Naive B cell (primary cell): ENCODE data around the gene HECTD4. TPM values are rescaled to one million over a fixed set of nuclear protein-coding genes. Genes with fewer than 3 reads are reported as not detected.
"Not testable (repeated sequence)": the region's sequence is repeated elsewhere in the genome, so short reads cannot be mapped to it uniquely, and the experiment has no call there.

Source experiments
- ATAC-seq, 2 donors: fragments of 150-1000 bp; cut with Tn5 transposase; 2 replicates each; pipeline ENCODE4 v1.10.0; 2021; ENCODE audit warnings: low read depth in 2 of 2, mild to moderate bottlenecking in 2 of 2, moderate library complexity in 2 of 2
- DNase-seq: peaks from one replicate; pipeline ENCODE4 v3.0.0; 2022
- H3K27ac Mint-ChIP-seq, 6 donors: one replicate each; pipeline ENCODE4 v1.8.0; 2020 to 2022; ENCODE audit warnings: mild to moderate bottlenecking in 6 of 6, mixed read lengths in 6 of 6, moderate library complexity in 5 of 6, inconsistent platforms in 2 of 6
- H3K27me3 Mint-ChIP-seq, 3 donors: one replicate each; pipeline ENCODE4 v1.8.0; 2021 to 2022; ENCODE audit warnings: mixed read lengths in 3 of 3, mild to moderate bottlenecking in 1 of 3
- H3K36me3 Mint-ChIP-seq, 2 donors: one replicate each; pipeline ENCODE4 v1.8.0; 2020 to 2022; ENCODE audit warnings: mixed read lengths in 2 of 2, inconsistent platforms in 1 of 2, mild to moderate bottlenecking in 1 of 2
- H3K4me1 Mint-ChIP-seq, 3 donors: one replicate each; pipeline ENCODE4 v1.8.0; 2020 to 2022; ENCODE audit warnings: mixed read lengths in 3 of 3, inconsistent platforms in 1 of 3, mild to moderate bottlenecking in 1 of 3, moderate library complexity in 1 of 3
- H3K4me3 Mint-ChIP-seq, 8 donors: one replicate each; pipeline ENCODE4 v1.8.0; 2020 to 2022; ENCODE audit warnings: mild to moderate bottlenecking in 8 of 8, mixed read lengths in 8 of 8, moderate library complexity in 8 of 8, inconsistent platforms in 2 of 8
- H3K9me3 Mint-ChIP-seq, 7 donors: one replicate each; pipeline ENCODE4 v1.8.0; 2020 to 2022; ENCODE audit warnings: mixed read lengths in 7 of 7, mild to moderate bottlenecking in 5 of 7, inconsistent platforms in 2 of 7, moderate library complexity in 1 of 7
- polyA plus RNA-seq, 6 donors: library from polyadenylated mRNA; unstranded; fragments of 300-500 nt; fragmentation: Illumina TruSeq; gene quantifications; one replicate each; pipeline ENCODE4 v1.2.3, GENCODE V29; 2021; ENCODE audit warnings: low read depth in 6 of 6

Gene HECTD4
- polyA plus RNA-seq, 6 donors from 2014 or later = 6.1 to 19.1 (median 8.0) TPM

- Mint-ChIP-seq H3K4me3 (peak overlapping the region in 3 of 8 donors; percentile 42 to 79 (median 51)), H3K36me3 (no peaks in the 10 kb centered on the region), H3K27ac (peak overlapping the region in 5 of 6 donors; percentile 2 to 89 (median 76)), H3K27me3 (no peaks in the 10 kb centered on the region), H3K4me1 (peaks cover 52 to 72% (median 69%) of the 10 kb centered on the region in 3 donors), H3K9me3 (no peaks in the 10 kb centered on the region)
- DNase-seq = no peak
- no peak for ATAC-seq
Observed at GRCh38 chr12:112344220-112344619, 38.0 kb downstream of the HECTD4 start.

GRCh38 chr12:112342587-112342986 is 39.6 kb downstream of the HECTD4 start:
- H3K4me1 Mint-ChIP-seq = peaks cover 57 to 86% (median 66%) of the 10 kb centered on the region in 3 donors
- no peak overlapping the region for H3K4me3 Mint-ChIP-seq
- H3K9me3 Mint-ChIP-seq = no peaks in the 10 kb centered on the region
- H3K36me3 Mint-ChIP-seq = no peaks in the 10 kb centered on the region
- ATAC-seq (no peak), DNase-seq (no peak)
- H3K27ac Mint-ChIP-seq = peak overlapping the region in 4 of 6 donors; percentile 7 to 85 (median 52)
- H3K27me3 Mint-ChIP-seq = no peaks in the 10 kb centered on the region

GRCh38 chr12:112341046-112341825 is 41.0 kb downstream of the HECTD4 start:
- Mint-ChIP-seq H3K36me3 (no peaks in the 10 kb centered on the region), H3K9me3 (no peaks in the 10 kb centered on the region), H3K4me1 (peaks cover 59 to 82% (median 60%) of the 10 kb centered on the region in 3 donors), H3K27ac (peak overlapping the region in 3 of 6 donors; percentile 25 to 63 (median 39)), H3K4me3 (no peak overlapping the region), H3K27me3 (no peaks in the 10 kb centered on the region)
- no peak for DNase-seq
- no peak for ATAC-seq

GRCh38 chr12:112340230-112340629 is 42.0 kb downstream of the HECTD4 start:
- H3K27ac Mint-ChIP-seq = peak overlapping the region in 2 of 6 donors; percentile 27 to 38
- ATAC-seq (no peak), DNase-seq (no peak)
- peaks cover 50 to 73% (median 53%) of the 10 kb centered on the region in 3 donors for H3K4me1 Mint-ChIP-seq
- no peaks in the 10 kb centered on the region for H3K27me3 Mint-ChIP-seq
- no peaks in the 10 kb centered on the region for H3K9me3 Mint-ChIP-seq
- H3K36me3 Mint-ChIP-seq = no peaks in the 10 kb centered on the region
- peak overlapping the region in 1 of 8 donors; percentile 47 for H3K4me3 Mint-ChIP-seq

- not testable (repeated sequence) for H3K9me3 Mint-ChIP-seq, DNase-seq, H3K4me3 Mint-ChIP-seq, ATAC-seq, H3K36me3 Mint-ChIP-seq, H3K27me3 Mint-ChIP-seq
- H3K4me1 Mint-ChIP-seq = peaks cover 39 to 67% (median 56%) of the 10 kb centered on the region in 3 donors
- peak overlapping the region in 3 of 6 donors; percentile 12 to 79 (median 25) for H3K27ac Mint-ChIP-seq
Observed at GRCh38 chr12:112334999-112335398, 47.2 kb downstream of the HECTD4 start.

GRCh38 chr12:112333019-112333418 is 49.2 kb downstream of the HECTD4 start:
- Mint-ChIP-seq H3K36me3 (no peaks in the 10 kb centered on the region), H3K4me3 (no peak overlapping the region), H3K4me1 (peaks cover 35 to 64% (median 56%) of the 10 kb centered on the region in 3 donors), H3K9me3 (no peaks in the 10 kb centered on the region), H3K27me3 (no peaks in the 10 kb centered on the region), H3K27ac (no peak overlapping the region)
- no peak for ATAC-seq
- DNase-seq = no peak

- Mint-ChIP-seq H3K27ac (peak overlapping the region in 3 of 6 donors; percentile 5 to 71 (median 6)), H3K9me3 (no peaks in the 10 kb centered on the region), H3K4me3 (peak overlapping the region in 3 of 8 donors; percentile 1 to 77 (median 17)), H3K36me3 (no peaks in the 10 kb centered on the region), H3K27me3 (no peaks in the 10 kb centered on the region), H3K4me1 (peaks cover 34 to 62% (median 60%) of the 10 kb centered on the region in 3 donors)
- peak; percentile 47 to 64 for ATAC-seq
- no peak for DNase-seq
Observed at GRCh38 chr12:112331886-112332285, 50.3 kb downstream of the HECTD4 start.

- Mint-ChIP-seq H3K9me3 (no peaks in the 10 kb centered on the region), H3K27ac (peak overlapping the region in 1 of 6 donors; percentile 6), H3K4me1 (peaks cover 34 to 69% (median 57%) of the 10 kb centered on the region in 3 donors), H3K4me3 (no peak overlapping the region), H3K36me3 (no peaks in the 10 kb centered on the region), H3K27me3 (no peaks in the 10 kb centered on the region)
- ATAC-seq (no peak), DNase-seq (no peak)
Observed at GRCh38 chr12:112330706-112331105, 51.5 kb downstream of the HECTD4 start.

GRCh38 chr12:112328456-112329124 is 53.6 kb downstream of the HECTD4 start:
- ATAC-seq = no peak
- Mint-ChIP-seq H3K27me3 (no peaks in the 10 kb centered on the region), H3K4me3 (peak overlapping the region in 1 of 8 donors; percentile 10), H3K36me3 (no peaks in the 10 kb centered on the region), H3K27ac (peak overlapping the region in 4 of 6 donors; percentile 22 to 56 (median 33)), H3K9me3 (no peaks in the 10 kb centered on the region), H3K4me1 (peaks cover 33 to 67% (median 50%) of the 10 kb centered on the region in 3 donors)
- no peak for DNase-seq

GRCh38 chr12:112327209-112327938 is 54.9 kb downstream of the HECTD4 start:
- Mint-ChIP-seq H3K36me3 (no peaks in the 10 kb centered on the region), H3K27me3 (no peaks in the 10 kb centered on the region), H3K9me3 (no peaks in the 10 kb centered on the region), H3K27ac (peak overlapping the region in 1 of 6 donors; percentile 80), H3K4me1 (peaks cover 32 to 68% (median 44%) of the 10 kb centered on the region in 3 donors), H3K4me3 (peak overlapping the region in 1 of 8 donors; percentile 32)
- ATAC-seq = no peak
- no peak for DNase-seq

- Mint-ChIP-seq H3K36me3 (no peaks in the 10 kb centered on the region), H3K9me3 (no peaks in the 10 kb centered on the region), H3K27me3 (no peaks in the 10 kb centered on the region), H3K27ac (no peak overlapping the region), H3K4me3 (no peak overlapping the region), H3K4me1 (peaks cover 37 to 71% (median 39%) of the 10 kb centered on the region in 3 donors)
- no peak for DNase-seq
- ATAC-seq = no peak
Observed at GRCh38 chr12:112325622-112326207, 56.5 kb downstream of the HECTD4 start.

- H3K27me3 Mint-ChIP-seq = no peaks in the 10 kb centered on the region
- ATAC-seq = no peak
- no peaks in the 10 kb centered on the region for H3K9me3 Mint-ChIP-seq
- H3K36me3 Mint-ChIP-seq = no peaks in the 10 kb centered on the region
- H3K27ac Mint-ChIP-seq = no peak overlapping the region
- H3K4me3 Mint-ChIP-seq = no peak overlapping the region
- H3K4me1 Mint-ChIP-seq = peaks cover 37 to 71% (median 40%) of the 10 kb centered on the region in 3 donors
- DNase-seq = no peak
Observed at GRCh38 chr12:112325157-112325556, 57.1 kb downstream of the HECTD4 start.
